Osteoblast (primary cell): ENCODE results near the gene PIK3R5. TPM values are rescaled to one million over a fixed set of nuclear protein-coding genes. Genes with fewer than 3 reads are reported as not detected.

Source experiments
- DNase-seq: peaks from one replicate; pipeline ENCODE4 v3.0.0; 2011; ENCODE audit warnings: low spot score, mixed read lengths; ENCODE audit not compliant: insufficient read length; ENCODE audit errors: missing footprints
- H2AFZ ChIP-seq: 2 replicates; pipeline ENCODE4 v1.6.0; 2011; ENCODE audit warnings: mild to moderate bottlenecking, low read length
- H3K27ac ChIP-seq: 2 replicates; pipeline ENCODE4 v1.5.1; 2011; ENCODE audit warnings: mild to moderate bottlenecking, low read depth, low read length, moderate library complexity
- H3K27me3 ChIP-seq: 2 replicates; pipeline ENCODE4 v1.6.0; 2012; ENCODE audit warnings: mild to moderate bottlenecking, control low read depth, inconsistent platforms, low read length, moderate library complexity; ENCODE audit not compliant: insufficient read depth
- H3K36me3 ChIP-seq: 2 replicates; pipeline ENCODE4 v1.5.1; 2011; ENCODE audit warnings: mild to moderate bottlenecking, low read length, control low read depth, moderate library complexity; ENCODE audit not compliant: insufficient read depth
- H3K4me1 ChIP-seq: 2 replicates; pipeline ENCODE4 v1.5.1; 2011; ENCODE audit warnings: mild to moderate bottlenecking, low read length, control low read depth, moderate library complexity; ENCODE audit not compliant: insufficient read depth
- H3K4me2 ChIP-seq: 2 replicates; pipeline ENCODE4 v1.6.0; 2011; ENCODE audit warnings: mild to moderate bottlenecking, low read length; ENCODE audit not compliant: insufficient read depth
- H3K4me3 ChIP-seq: fragments of 200-600 bp; sonication (generic); 3 replicates; pipeline ENCODE4 v1.5.1; 2012; ENCODE audit warnings: mild to moderate bottlenecking, low read length, inconsistent platforms; ENCODE audit not compliant: insufficient read depth
- H3K79me2 ChIP-seq: 2 replicates; pipeline ENCODE4 v1.6.0; 2012; ENCODE audit warnings: mild to moderate bottlenecking, low read length, control low read depth, inconsistent platforms; ENCODE audit not compliant: insufficient read depth
- H3K9me3 ChIP-seq: 2 replicates; pipeline ENCODE4 v1.5.1; 2011; ENCODE audit warnings: low read depth, low read length, control low read depth
- H4K20me1 ChIP-seq: 2 replicates; pipeline ENCODE4 v1.6.0; 2012; ENCODE audit warnings: mild to moderate bottlenecking, low read length, control low read depth; ENCODE audit not compliant: insufficient read depth
- total RNA-seq: library from RNA; depleted of rRNA; stranded (reverse); fragments of >200 nt; gene quantifications from 2 replicates; pipeline ENCODE4 v1.2.3, GENCODE V29; 2012
- TF ChIP-seq, protein P1 (sequence below): IDR thresholded peaks from 2 replicates; pipeline ENCODE4 v1.5.1; 2011; ENCODE audit warnings: mild to moderate bottlenecking, low read depth, low read length, moderate library complexity; ENCODE audit errors: extremely low read depth

The PIK3R5 gene
- total RNA-seq, 1 donor, result 0.36 TPM

DNA sequence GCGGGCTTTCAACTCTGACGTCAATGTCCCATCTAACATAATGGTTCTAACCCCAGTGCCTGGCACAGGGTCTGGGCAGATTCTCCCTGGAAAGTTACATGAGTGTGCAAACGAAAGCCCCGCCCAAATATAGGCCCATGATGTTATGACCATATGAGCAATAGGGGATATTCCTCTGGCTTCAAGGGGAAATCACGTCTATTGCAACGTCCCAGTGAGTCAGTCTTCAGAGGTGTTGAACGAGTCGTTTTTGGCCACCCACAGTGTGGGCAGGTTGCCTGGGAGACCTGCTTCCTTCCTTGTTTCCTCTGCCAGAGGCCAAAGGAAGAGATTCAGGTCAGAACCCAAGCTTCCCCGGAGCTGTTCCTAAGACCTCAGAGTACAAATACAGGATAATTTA, 30.3 kb downstream of the PIK3R5 start:
- H2AFZ ChIP-seq, result no peak overlapping the region
- no peak overlapping the region for H3K27ac ChIP-seq
- H3K4me3 ChIP-seq, result no peak overlapping the region
- H4K20me1 ChIP-seq, result no peaks in the 10 kb centered on the region
- H3K9me3 ChIP-seq, result no peaks in the 10 kb centered on the region
- no peaks in the 10 kb centered on the region for H3K27me3 ChIP-seq
- H3K4me1 ChIP-seq, result no peaks in the 10 kb centered on the region
- H3K4me2 ChIP-seq, result no peak overlapping the region
- TF ChIP-seq, protein P1, sequence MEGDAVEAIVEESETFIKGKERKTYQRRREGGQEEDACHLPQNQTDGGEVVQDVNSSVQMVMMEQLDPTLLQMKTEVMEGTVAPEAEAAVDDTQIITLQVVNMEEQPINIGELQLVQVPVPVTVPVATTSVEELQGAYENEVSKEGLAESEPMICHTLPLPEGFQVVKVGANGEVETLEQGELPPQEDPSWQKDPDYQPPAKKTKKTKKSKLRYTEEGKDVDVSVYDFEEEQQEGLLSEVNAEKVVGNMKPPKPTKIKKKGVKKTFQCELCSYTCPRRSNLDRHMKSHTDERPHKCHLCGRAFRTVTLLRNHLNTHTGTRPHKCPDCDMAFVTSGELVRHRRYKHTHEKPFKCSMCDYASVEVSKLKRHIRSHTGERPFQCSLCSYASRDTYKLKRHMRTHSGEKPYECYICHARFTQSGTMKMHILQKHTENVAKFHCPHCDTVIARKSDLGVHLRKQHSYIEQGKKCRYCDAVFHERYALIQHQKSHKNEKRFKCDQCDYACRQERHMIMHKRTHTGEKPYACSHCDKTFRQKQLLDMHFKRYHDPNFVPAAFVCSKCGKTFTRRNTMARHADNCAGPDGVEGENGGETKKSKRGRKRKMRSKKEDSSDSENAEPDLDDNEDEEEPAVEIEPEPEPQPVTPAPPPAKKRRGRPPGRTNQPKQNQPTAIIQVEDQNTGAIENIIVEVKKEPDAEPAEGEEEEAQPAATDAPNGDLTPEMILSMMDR, result no peak
- no peak for DNase-seq
- no peaks in the 10 kb centered on the region for H3K36me3 ChIP-seq
- no peaks in the 10 kb centered on the region for H3K79me2 ChIP-seq

DNA sequence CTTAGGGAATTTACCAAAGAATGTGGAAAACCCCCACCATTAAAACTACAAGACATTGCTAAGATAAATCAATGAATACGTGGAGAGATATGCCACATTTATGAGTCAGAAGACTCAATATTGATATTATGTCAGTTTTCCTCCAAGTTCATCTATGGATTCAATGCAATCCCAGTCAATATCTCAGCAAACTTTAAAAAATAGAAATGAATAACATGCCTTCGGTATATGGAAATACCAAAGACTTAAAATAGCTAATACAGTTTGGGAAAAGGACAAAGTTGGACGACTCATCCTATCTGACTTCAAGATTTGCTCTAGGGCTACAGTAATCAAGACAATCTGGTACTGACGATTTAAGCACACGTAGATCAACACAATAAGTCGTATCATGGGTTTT, 31.2 kb downstream of the PIK3R5 start:
- DNase-seq, result no peak
- Histone ChIP-seq H2AFZ (no peak overlapping the region), H3K79me2 (no peaks in the 10 kb centered on the region), H4K20me1 (no peaks in the 10 kb centered on the region), H3K4me2 (no peak overlapping the region), H3K27ac (no peak overlapping the region), H3K36me3 (no peaks in the 10 kb centered on the region), H3K9me3 (no peaks in the 10 kb centered on the region), H3K4me3 (no peak overlapping the region), H3K27me3 (no peaks in the 10 kb centered on the region), H3K4me1 (no peaks in the 10 kb centered on the region)
- TF ChIP-seq, protein P1, result no peak

- Histone ChIP-seq H3K27me3 (no peaks in the 10 kb centered on the region), H3K27ac (no peak overlapping the region), H3K4me1 (no peaks in the 10 kb centered on the region), H2AFZ (no peak overlapping the region), H3K36me3 (no peaks in the 10 kb centered on the region), H4K20me1 (no peaks in the 10 kb centered on the region), H3K4me2 (no peak overlapping the region), H3K9me3 (peaks cover 9% of the 10 kb centered on the region), H3K79me2 (no peaks in the 10 kb centered on the region), H3K4me3 (no peak overlapping the region)
- DNase-seq, result no peak
- TF ChIP-seq, protein P1, result no peak
These were observed 34.9 kb downstream of the PIK3R5 start for GRCh38 chr17:8930649-8931048.

DNA sequence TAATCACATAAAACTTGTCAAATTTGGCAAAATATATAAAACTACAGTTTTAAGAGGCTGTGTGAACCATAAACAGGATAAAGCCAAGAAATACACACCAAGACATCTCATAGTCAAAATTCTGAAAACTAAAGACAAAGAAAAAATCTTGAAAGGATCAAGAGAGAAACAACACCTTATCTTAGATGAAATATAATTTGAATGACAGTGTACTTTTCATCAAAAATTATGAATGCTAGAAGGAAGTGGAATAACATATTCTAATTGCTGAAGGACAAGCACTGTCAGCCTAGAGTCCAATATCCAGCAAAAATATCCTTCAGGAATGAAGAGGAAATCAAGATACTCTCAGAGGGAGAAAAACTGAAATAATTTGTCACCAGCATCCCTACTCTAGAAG, 37.2 kb downstream of the PIK3R5 start:
- no peak for DNase-seq
- H3K27me3 ChIP-seq, result no peaks in the 10 kb centered on the region
- H3K4me1 ChIP-seq, result no peaks in the 10 kb centered on the region
- peaks cover 9% of the 10 kb centered on the region for H3K9me3 ChIP-seq
- H3K36me3 ChIP-seq, result no peaks in the 10 kb centered on the region
- H3K4me2 ChIP-seq, result no peak overlapping the region
- no peaks in the 10 kb centered on the region for H4K20me1 ChIP-seq
- TF ChIP-seq, protein P1, result no peak
- no peaks in the 10 kb centered on the region for H3K79me2 ChIP-seq
- H3K27ac ChIP-seq, result no peak overlapping the region
- no peak overlapping the region for H2AFZ ChIP-seq
- no peak overlapping the region for H3K4me3 ChIP-seq
